Subcutaneous adipose tissue (tissue), 4 donors: Measurements from ENCODE around the gene SP140L. TPM values are rescaled to one million over a fixed set of nuclear protein-coding genes. Genes with fewer than 3 reads are reported as not detected.

Experiments
- CTCF ChIP-seq: fragments of 450-650 bp; IDR thresholded peaks from one replicate; pipeline ENCODE4 v1.5.1; 2016; ENCODE audit warnings: low read depth, mild to moderate bottlenecking, control low read depth, antibody characterized with exemption, moderate library complexity
- total RNA-seq, 4 donors: library from RNA; depleted of rRNA; stranded (reverse); fragments of >200 nt; gene quantifications; one replicate each; pipeline ENCODE4 v1.1.0, GENCODE V29; 2016

SP140L gene
- total RNA-seq, 4 donors from 2014 or later = 10.4 to 22.6 (median 13.3) TPM

- no peak for TF ChIP-seq CTCF
These were observed 86.5 kb downstream of the SP140L start for GRCh38 chr2:230413479-230413878.

- no peak for TF ChIP-seq CTCF
These were observed 87.3 kb downstream of the SP140L start for GRCh38 chr2:230414302-230414701.

GRCh38 chr2:230416061-230416721 lies 89.2 kb downstream of the SP140L start, which contains the start of gene SP100:
SP100 (plus strand) TSS chr2:230416201; CDS start chr2:230416297, 96 bp downstream.
- no peak for TF ChIP-seq CTCF

- no peak for TF ChIP-seq CTCF
These were observed 90.4 kb downstream of the SP140L start for GRCh38 chr2:230417436-230417835.

GRCh38 chr2:230418341-230419016 lies 91.5 kb downstream of the SP140L start:
- no peak for TF ChIP-seq CTCF

- TF ChIP-seq CTCF = no peak
These were observed 92.2 kb downstream of the SP140L start for GRCh38 chr2:230419181-230419580.

GRCh38 chr2:230422149-230422548 lies 95.2 kb downstream of the SP140L start:
- no peak for TF ChIP-seq CTCF
